ENCODE data around the gene MUCL3. TPM values are rescaled to one million over a fixed set of nuclear protein-coding genes. Genes with fewer than 3 reads are reported as not detected.

MUCL3 gene
- total RNA-seq, 1 donor from 2014 or later = not detected

GRCh38 chr6:30935018-30935417 lies 5.8 kb upstream of the MUCL3 start:
- DNase-seq (ENCODE audit: low spot score) = no peak
- no peaks in the 10 kb centered on the region for H3K4me1 Mint-ChIP-seq (ENCODE audit: low read depth)
- H3K27ac Mint-ChIP-seq = no peak overlapping the region
- H3K4me3 Mint-ChIP-seq = no peak overlapping the region
- intact Hi-C loops (cut with micrococcal nuclease) = no loop called here
- no peaks in the 10 kb centered on the region for H3K36me3 Mint-ChIP-seq (ENCODE audit: low read depth)
- H3K9me3 Mint-ChIP-seq = no peaks in the 10 kb centered on the region
- peaks cover 12% of the 10 kb centered on the region for H3K27me3 Mint-ChIP-seq (ENCODE audit: insufficient read depth)

- no peak overlapping the region for H3K27ac Mint-ChIP-seq
- no peaks in the 10 kb centered on the region for H3K36me3 Mint-ChIP-seq (ENCODE audit: low read depth)
- DNase-seq (ENCODE audit: low spot score) = no peak
- H3K4me3 Mint-ChIP-seq = no peak overlapping the region
- H3K27me3 Mint-ChIP-seq (ENCODE audit: insufficient read depth) = peaks cover 22% of the 10 kb centered on the region
- intact Hi-C loops (cut with micrococcal nuclease) = no loop called here
- no peaks in the 10 kb centered on the region for H3K9me3 Mint-ChIP-seq
- H3K4me1 Mint-ChIP-seq (ENCODE audit: low read depth) = no peaks in the 10 kb centered on the region
These were observed 3.5 kb upstream of the MUCL3 start for GRCh38 chr6:30937265-30937664.

GRCh38 chr6:30938730-30939129 lies 2.0 kb upstream of the MUCL3 start:
- no peaks in the 10 kb centered on the region for H3K4me1 Mint-ChIP-seq (ENCODE audit: low read depth)
- no peak for DNase-seq (ENCODE audit: low spot score)
- H3K27me3 Mint-ChIP-seq (ENCODE audit: insufficient read depth) = peaks cover 35% of the 10 kb centered on the region

GRCh38 chr6:30939473-30939872 lies 1.3 kb upstream of the MUCL3 start:
- intact Hi-C loops (cut with micrococcal nuclease) = no loop called here
- Mint-ChIP-seq H3K27me3 (ENCODE audit: insufficient read depth) (peaks cover 40% of the 10 kb centered on the region), H3K36me3 (ENCODE audit: low read depth) (no peaks in the 10 kb centered on the region), H3K27ac (no peak overlapping the region), H3K4me1 (ENCODE audit: low read depth) (no peaks in the 10 kb centered on the region), H3K4me3 (no peak overlapping the region), H3K9me3 (no peaks in the 10 kb centered on the region)
- no peak for DNase-seq (ENCODE audit: low spot score)

More at GRCh38 chr6:30938730-30939129, 2.0 kb upstream of the MUCL3 start:
- intact Hi-C loops (cut with micrococcal nuclease) = no loop called here
- no peaks in the 10 kb centered on the region for H3K9me3 Mint-ChIP-seq
- no peak overlapping the region for H3K27ac Mint-ChIP-seq
- H3K4me3 Mint-ChIP-seq = no peak overlapping the region
- H3K36me3 Mint-ChIP-seq (ENCODE audit: low read depth) = no peaks in the 10 kb centered on the region

- Mint-ChIP-seq H3K27me3 (ENCODE audit: insufficient read depth) (peaks cover 45% of the 10 kb centered on the region), H3K36me3 (ENCODE audit: low read depth) (no peaks in the 10 kb centered on the region), H3K9me3 (no peaks in the 10 kb centered on the region), H3K4me3 (no peak overlapping the region), H3K4me1 (ENCODE audit: low read depth) (no peaks in the 10 kb centered on the region), H3K27ac (no peak overlapping the region)
- intact Hi-C loops (cut with micrococcal nuclease) = no loop called here
- DNase-seq (ENCODE audit: low spot score) = no peak
These were observed 1.7 kb downstream of the MUCL3 start for GRCh38 chr6:30942338-30943060.

GRCh38 chr6:30944051-30944450 lies 3.3 kb downstream of the MUCL3 start:
- Mint-ChIP-seq H3K27ac (no peak overlapping the region), H3K36me3 (ENCODE audit: low read depth) (no peaks in the 10 kb centered on the region), H3K4me3 (no peak overlapping the region), H3K9me3 (no peaks in the 10 kb centered on the region), H3K27me3 (ENCODE audit: insufficient read depth) (peaks cover 41% of the 10 kb centered on the region), H3K4me1 (ENCODE audit: low read depth) (no peaks in the 10 kb centered on the region)
- intact Hi-C loops (cut with micrococcal nuclease) = no loop called here
- no peak for DNase-seq (ENCODE audit: low spot score)

- Mint-ChIP-seq H3K36me3 (ENCODE audit: low read depth) (no peaks in the 10 kb centered on the region), H3K27me3 (ENCODE audit: insufficient read depth) (peaks cover 41% of the 10 kb centered on the region), H3K4me1 (ENCODE audit: low read depth) (no peaks in the 10 kb centered on the region), H3K9me3 (no peaks in the 10 kb centered on the region), H3K4me3 (no peak overlapping the region), H3K27ac (no peak overlapping the region)
- intact Hi-C loops (cut with micrococcal nuclease) = no loop called here
- DNase-seq (ENCODE audit: low spot score) = no peak
These were observed 4.5 kb downstream of the MUCL3 start for GRCh38 chr6:30945281-30945680.

GRCh38 chr6:30947231-30947630 lies 6.5 kb downstream of the MUCL3 start:
- DNase-seq (ENCODE audit: low spot score) = no peak
- no peaks in the 10 kb centered on the region for H3K9me3 Mint-ChIP-seq
- no peaks in the 10 kb centered on the region for H3K36me3 Mint-ChIP-seq (ENCODE audit: low read depth)
- H3K4me3 Mint-ChIP-seq = no peak overlapping the region
- peaks cover 46% of the 10 kb centered on the region for H3K27me3 Mint-ChIP-seq (ENCODE audit: insufficient read depth)
- no peaks in the 10 kb centered on the region for H3K4me1 Mint-ChIP-seq (ENCODE audit: low read depth)
- H3K27ac Mint-ChIP-seq = no peak overlapping the region
- intact Hi-C loops (cut with micrococcal nuclease) = no loop called here

GRCh38 chr6:30948811-30949210 lies 8.0 kb downstream of the MUCL3 start:
- H3K36me3 Mint-ChIP-seq (ENCODE audit: low read depth) = no peaks in the 10 kb centered on the region

GRCh38 chr6:30951907-30952469 lies 11.2 kb downstream of the MUCL3 start:
- intact Hi-C loops (cut with micrococcal nuclease) = no loop called here
- peaks cover 59% of the 10 kb centered on the region for H3K27me3 Mint-ChIP-seq (ENCODE audit: insufficient read depth)
- no peak overlapping the region for H3K4me3 Mint-ChIP-seq
- H3K27ac Mint-ChIP-seq = peak overlapping the region; percentile 2
- no peak for DNase-seq (ENCODE audit: low spot score)
- no peaks in the 10 kb centered on the region for H3K4me1 Mint-ChIP-seq (ENCODE audit: low read depth)
- no peaks in the 10 kb centered on the region for H3K36me3 Mint-ChIP-seq (ENCODE audit: low read depth)
- H3K9me3 Mint-ChIP-seq = no peaks in the 10 kb centered on the region

More at GRCh38 chr6:30948811-30949210, 8.0 kb downstream of the MUCL3 start:
- H3K27me3 Mint-ChIP-seq (ENCODE audit: insufficient read depth) = peaks cover 45% of the 10 kb centered on the region
- H3K27ac Mint-ChIP-seq = no peak overlapping the region
- DNase-seq (ENCODE audit: low spot score) = no peak
- no peaks in the 10 kb centered on the region for H3K9me3 Mint-ChIP-seq
- no peaks in the 10 kb centered on the region for H3K4me1 Mint-ChIP-seq (ENCODE audit: low read depth)
- intact Hi-C loops (cut with micrococcal nuclease) = no loop called here
- no peak overlapping the region for H3K4me3 Mint-ChIP-seq

GRCh38 chr6:30954631-30955366 lies 14.0 kb downstream of the MUCL3 start:
- Mint-ChIP-seq H3K27ac (no peak overlapping the region), H3K4me3 (peak overlapping the region; percentile 52), H3K27me3 (ENCODE audit: insufficient read depth) (peaks cover 68% of the 10 kb centered on the region), H3K4me1 (ENCODE audit: low read depth) (no peaks in the 10 kb centered on the region), H3K36me3 (ENCODE audit: low read depth) (no peaks in the 10 kb centered on the region), H3K9me3 (no peaks in the 10 kb centered on the region)
- intact Hi-C loops (cut with micrococcal nuclease) = no loop called here
- DNase-seq (ENCODE audit: low spot score) = no peak

- peak overlapping the region; percentile 54 for H3K4me3 Mint-ChIP-seq
- intact Hi-C loops (cut with micrococcal nuclease) = no loop called here
- no peaks in the 10 kb centered on the region for H3K36me3 Mint-ChIP-seq (ENCODE audit: low read depth)
- no peaks in the 10 kb centered on the region for H3K4me1 Mint-ChIP-seq (ENCODE audit: low read depth)
- H3K27ac Mint-ChIP-seq = no peak overlapping the region
- peak; percentile 27 for DNase-seq (ENCODE audit: low spot score)
- H3K9me3 Mint-ChIP-seq = no peaks in the 10 kb centered on the region
- H3K27me3 Mint-ChIP-seq (ENCODE audit: insufficient read depth) = peaks cover 70% of the 10 kb centered on the region
These were observed 14.7 kb downstream of the MUCL3 start for GRCh38 chr6:30955367-30956042.

- Mint-ChIP-seq H3K4me1 (ENCODE audit: low read depth) (no peaks in the 10 kb centered on the region), H3K4me3 (no peak overlapping the region), H3K27me3 (ENCODE audit: insufficient read depth) (peaks cover 59% of the 10 kb centered on the region), H3K9me3 (no peaks in the 10 kb centered on the region), H3K36me3 (ENCODE audit: low read depth) (no peaks in the 10 kb centered on the region), H3K27ac (no peak overlapping the region)
- no peak for DNase-seq (ENCODE audit: low spot score)
- intact Hi-C loops (cut with micrococcal nuclease) = no loop called here
These were observed 16.9 kb downstream of the MUCL3 start for GRCh38 chr6:30957716-30958115.
